Measurements from ENCODE around the gene E2F3. TPM values are rescaled to one million over a fixed set of nuclear protein-coding genes. Genes with fewer than 3 reads are reported as not detected.

The E2F3 gene
- total RNA-seq, 2 donors from 2014 or later, result 38.2 TPM

DNA sequence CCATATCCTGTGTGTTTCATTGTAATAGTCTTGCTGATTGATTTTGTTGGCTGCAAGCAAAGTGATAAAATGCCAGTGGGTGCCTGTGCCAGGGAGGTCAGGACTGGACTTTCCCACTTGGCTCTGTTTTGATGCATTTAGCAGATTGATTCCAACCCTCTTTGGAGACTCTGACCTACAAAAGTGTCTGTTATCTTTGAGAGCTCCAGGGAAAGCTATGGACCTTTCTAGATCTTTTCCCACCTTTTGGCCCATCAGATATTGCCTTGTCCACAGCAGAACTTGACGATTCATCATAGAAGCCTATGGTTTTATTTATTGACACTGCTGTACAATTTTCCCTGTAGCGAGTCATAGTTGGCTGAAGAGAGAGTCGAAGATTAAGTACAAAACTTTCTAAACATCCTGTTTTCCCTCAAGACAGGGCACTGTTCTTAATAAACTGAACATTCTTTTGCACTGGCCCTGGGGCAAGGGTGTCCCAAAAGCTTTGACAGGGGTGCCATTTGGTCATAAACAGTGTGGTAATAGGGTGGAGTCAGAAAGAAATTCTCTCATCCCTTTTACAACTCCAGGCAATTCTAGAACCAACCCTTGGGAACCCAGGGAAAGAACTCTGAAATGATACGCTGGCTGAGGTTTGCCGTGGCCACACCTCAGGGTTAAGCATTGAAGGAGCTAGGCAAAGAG is 53.7 kb downstream of the E2F3 start:
- peaks cover 6% of the 10 kb centered on the region for H3K4me1 ChIP-seq (ENCODE audit: control insufficient read depth, insufficient read depth, low read length)
- H3K9me3 Mint-ChIP-seq, result peaks cover 2% of the 10 kb centered on the region
- peaks cover 9% of the 10 kb centered on the region for H3K9me3 ChIP-seq (ENCODE audit: control insufficient read depth, low read length)
- H3K36me3 Mint-ChIP-seq (ENCODE audit: low read depth), result peaks cover 46% of the 10 kb centered on the region
- no peak overlapping the region for H3K4me3 ChIP-seq (ENCODE audit: low read length)
- H3K27me3 ChIP-seq (ENCODE audit: control insufficient read depth, insufficient read depth, low read length, poor library complexity, severe bottlenecking), result no peaks in the 10 kb centered on the region
- H3K9ac ChIP-seq (ENCODE audit: extremely low read depth, low read length, poor library complexity, severe bottlenecking), result no peak overlapping the region
- H3K27me3 Mint-ChIP-seq (ENCODE audit: insufficient read depth), result no peaks in the 10 kb centered on the region
- peaks cover 33% of the 10 kb centered on the region for H3K4me1 Mint-ChIP-seq
- H3K27ac Mint-ChIP-seq, result peak overlapping the region; percentile 5
- WGBS, 2 experiments (ENCODE audit: insufficient coverage in 1 of 2, insufficient read length in 1 of 2), result 87 to 95% methylated on average over 4 to 5 of the region's 5 CpGs
- H3K27ac ChIP-seq (ENCODE audit: low read depth, low read length), result no peak overlapping the region
- peaks cover 37% of the 10 kb centered on the region for H3K36me3 ChIP-seq (ENCODE audit: control insufficient read depth, insufficient read depth, low read length)
- TF ChIP-seq, protein P1, sequence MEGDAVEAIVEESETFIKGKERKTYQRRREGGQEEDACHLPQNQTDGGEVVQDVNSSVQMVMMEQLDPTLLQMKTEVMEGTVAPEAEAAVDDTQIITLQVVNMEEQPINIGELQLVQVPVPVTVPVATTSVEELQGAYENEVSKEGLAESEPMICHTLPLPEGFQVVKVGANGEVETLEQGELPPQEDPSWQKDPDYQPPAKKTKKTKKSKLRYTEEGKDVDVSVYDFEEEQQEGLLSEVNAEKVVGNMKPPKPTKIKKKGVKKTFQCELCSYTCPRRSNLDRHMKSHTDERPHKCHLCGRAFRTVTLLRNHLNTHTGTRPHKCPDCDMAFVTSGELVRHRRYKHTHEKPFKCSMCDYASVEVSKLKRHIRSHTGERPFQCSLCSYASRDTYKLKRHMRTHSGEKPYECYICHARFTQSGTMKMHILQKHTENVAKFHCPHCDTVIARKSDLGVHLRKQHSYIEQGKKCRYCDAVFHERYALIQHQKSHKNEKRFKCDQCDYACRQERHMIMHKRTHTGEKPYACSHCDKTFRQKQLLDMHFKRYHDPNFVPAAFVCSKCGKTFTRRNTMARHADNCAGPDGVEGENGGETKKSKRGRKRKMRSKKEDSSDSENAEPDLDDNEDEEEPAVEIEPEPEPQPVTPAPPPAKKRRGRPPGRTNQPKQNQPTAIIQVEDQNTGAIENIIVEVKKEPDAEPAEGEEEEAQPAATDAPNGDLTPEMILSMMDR (conservative IDR thresholded peaks at IDR 0.05), result no peak
- no peak overlapping the region for H3K4me3 Mint-ChIP-seq
- no peak for DNase-seq

DNA sequence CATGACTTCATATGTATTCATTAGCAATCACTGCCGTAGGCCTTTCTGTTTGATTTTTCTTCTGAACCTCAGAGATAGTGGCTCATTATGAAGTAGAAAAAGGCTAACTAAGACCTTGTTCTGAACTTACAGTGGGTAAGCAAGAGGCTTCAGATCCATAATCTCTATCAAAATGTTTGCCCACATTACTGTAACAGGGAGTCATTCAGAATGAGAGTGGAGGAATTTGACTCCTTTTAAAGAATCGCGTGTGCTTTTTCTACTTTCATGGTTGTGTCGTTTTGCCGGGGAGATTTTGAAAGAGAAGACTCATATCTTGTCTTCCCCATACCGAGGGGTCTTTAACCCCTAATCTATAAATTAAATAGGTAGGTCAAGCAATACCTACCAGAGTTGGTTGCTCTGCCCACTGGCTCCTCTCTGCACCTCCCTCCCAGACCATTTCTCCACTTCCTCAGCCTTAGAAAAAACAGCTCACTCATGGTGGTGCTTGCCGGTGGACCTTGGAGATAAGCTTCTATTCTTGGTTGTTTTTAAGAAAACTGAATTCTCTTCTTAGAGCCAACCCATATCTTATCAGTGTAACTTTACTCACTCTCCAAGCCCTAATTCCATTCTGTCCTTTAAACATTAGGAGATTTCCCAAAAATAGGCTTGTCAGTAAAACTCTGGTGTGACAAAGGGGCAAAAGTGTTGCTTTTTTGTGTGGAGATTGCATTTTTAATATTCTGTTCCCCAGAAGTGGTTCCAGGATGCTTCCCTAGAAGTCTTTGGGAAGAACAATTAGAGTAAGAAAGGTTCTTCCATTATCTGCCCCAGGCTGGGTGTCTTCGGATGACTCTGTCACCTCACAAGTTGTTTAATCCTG is 56.6 kb downstream of the E2F3 start:
- TF ChIP-seq, protein P1 (conservative IDR thresholded peaks at IDR 0.05), result no peak
- no peak overlapping the region for H3K27ac ChIP-seq (ENCODE audit: low read depth, low read length)
- Mint-ChIP-seq H3K36me3 (ENCODE audit: low read depth) (peaks cover 50% of the 10 kb centered on the region), H3K9me3 (no peaks in the 10 kb centered on the region), H3K4me1 (peaks cover 38% of the 10 kb centered on the region), H3K4me3 (no peak overlapping the region), H3K27me3 (ENCODE audit: insufficient read depth) (no peaks in the 10 kb centered on the region), H3K27ac (peak overlapping the region; percentile 86)
- DNase-seq, result no peak
- peak overlapping the region; percentile 4 for H3K4me3 ChIP-seq (ENCODE audit: low read length)
- peaks cover 10% of the 10 kb centered on the region for H3K9me3 ChIP-seq (ENCODE audit: control insufficient read depth, low read length)
- peaks cover 55% of the 10 kb centered on the region for H3K36me3 ChIP-seq (ENCODE audit: control insufficient read depth, insufficient read depth, low read length)
- H3K27me3 ChIP-seq (ENCODE audit: control insufficient read depth, insufficient read depth, low read length, poor library complexity, severe bottlenecking), result no peaks in the 10 kb centered on the region
- WGBS, 2 experiments (ENCODE audit: insufficient coverage in 1 of 2, insufficient read length in 1 of 2), result 79 to 91% methylated on average over 7 to 8 of the region's 8 CpGs
- peaks cover 6% of the 10 kb centered on the region for H3K4me1 ChIP-seq (ENCODE audit: control insufficient read depth, insufficient read depth, low read length)
- no peak overlapping the region for H3K9ac ChIP-seq (ENCODE audit: extremely low read depth, low read length, poor library complexity, severe bottlenecking)

DNA sequence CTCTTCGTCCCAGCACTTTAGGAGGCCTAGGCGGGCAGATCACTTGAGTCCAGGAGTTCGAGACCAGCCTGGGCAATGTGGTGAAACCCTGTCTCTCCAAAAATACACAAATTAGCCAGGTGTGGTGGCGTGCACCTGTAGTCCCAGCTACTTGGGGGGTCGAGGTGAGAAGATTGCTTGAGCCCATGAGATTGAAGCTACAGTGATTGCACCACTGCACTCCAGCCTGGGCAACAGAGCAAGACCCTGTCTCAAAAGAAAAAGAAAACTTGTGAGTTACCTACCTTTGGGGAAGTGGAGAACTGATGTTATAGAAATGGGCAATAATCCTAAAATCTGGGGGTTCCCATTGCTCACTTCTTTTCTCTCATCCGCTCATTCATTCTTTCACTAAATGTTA is 58.0 kb downstream of the E2F3 start:
- H3K36me3 ChIP-seq (ENCODE audit: control insufficient read depth, insufficient read depth, low read length), result peaks cover 55% of the 10 kb centered on the region
- Mint-ChIP-seq H3K27ac (no peak overlapping the region), H3K36me3 (ENCODE audit: low read depth) (peaks cover 56% of the 10 kb centered on the region), H3K4me1 (peaks cover 33% of the 10 kb centered on the region), H3K27me3 (ENCODE audit: insufficient read depth) (no peaks in the 10 kb centered on the region), H3K9me3 (no peaks in the 10 kb centered on the region), H3K4me3 (no peak overlapping the region)
- no peaks in the 10 kb centered on the region for H3K27me3 ChIP-seq (ENCODE audit: control insufficient read depth, insufficient read depth, low read length, poor library complexity, severe bottlenecking)
- peaks cover 10% of the 10 kb centered on the region for H3K9me3 ChIP-seq (ENCODE audit: control insufficient read depth, low read length)
- no peak overlapping the region for H3K4me3 ChIP-seq (ENCODE audit: low read length)
- no peak overlapping the region for H3K9ac ChIP-seq (ENCODE audit: extremely low read depth, low read length, poor library complexity, severe bottlenecking)
- H3K4me1 ChIP-seq (ENCODE audit: control insufficient read depth, insufficient read depth, low read length), result peaks cover 6% of the 10 kb centered on the region
- no peak for DNase-seq
- WGBS, 2 experiments (ENCODE audit: insufficient coverage in 1 of 2, insufficient read length in 1 of 2), result 88 to 96% methylated on average over 4 to 6 of the region's 6 CpGs
- TF ChIP-seq, protein P1 (conservative IDR thresholded peaks at IDR 0.05), result no peak
- no peak overlapping the region for H3K27ac ChIP-seq (ENCODE audit: low read depth, low read length)
